Measurements from ENCODE around the gene FAM241A.

DNA sequence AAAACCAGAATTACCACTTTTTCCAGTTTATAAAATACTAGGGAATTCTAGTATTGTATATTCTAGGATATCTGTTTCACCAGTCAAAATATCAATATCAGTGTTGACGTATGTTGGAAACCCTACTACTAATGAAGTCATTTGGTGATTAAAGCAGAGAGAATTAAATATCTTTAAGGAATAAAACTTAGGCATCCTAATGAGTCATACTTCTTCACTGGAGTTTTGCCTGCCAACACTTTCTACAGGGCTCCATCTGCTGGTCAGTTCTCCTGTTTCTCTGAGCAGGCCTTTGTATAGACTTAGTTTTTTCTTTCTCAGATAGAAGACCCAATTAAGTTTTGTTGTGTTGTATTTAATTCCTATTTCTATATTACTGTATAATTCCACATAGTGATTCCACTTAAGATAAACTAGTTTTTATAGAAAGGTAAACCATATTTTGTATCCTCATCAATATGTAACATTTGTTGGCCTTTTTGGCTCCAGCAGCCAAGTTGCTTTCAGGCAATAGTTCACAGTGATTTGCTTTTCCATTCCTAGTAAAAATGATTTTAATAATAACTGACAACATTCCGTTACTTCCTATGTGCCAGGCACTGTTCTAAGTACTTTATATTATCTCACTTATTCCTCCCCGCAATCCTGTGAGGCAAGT lies 89.8 kb downstream of the FAM241A start:
- TF ChIP-seq, protein P1, sequence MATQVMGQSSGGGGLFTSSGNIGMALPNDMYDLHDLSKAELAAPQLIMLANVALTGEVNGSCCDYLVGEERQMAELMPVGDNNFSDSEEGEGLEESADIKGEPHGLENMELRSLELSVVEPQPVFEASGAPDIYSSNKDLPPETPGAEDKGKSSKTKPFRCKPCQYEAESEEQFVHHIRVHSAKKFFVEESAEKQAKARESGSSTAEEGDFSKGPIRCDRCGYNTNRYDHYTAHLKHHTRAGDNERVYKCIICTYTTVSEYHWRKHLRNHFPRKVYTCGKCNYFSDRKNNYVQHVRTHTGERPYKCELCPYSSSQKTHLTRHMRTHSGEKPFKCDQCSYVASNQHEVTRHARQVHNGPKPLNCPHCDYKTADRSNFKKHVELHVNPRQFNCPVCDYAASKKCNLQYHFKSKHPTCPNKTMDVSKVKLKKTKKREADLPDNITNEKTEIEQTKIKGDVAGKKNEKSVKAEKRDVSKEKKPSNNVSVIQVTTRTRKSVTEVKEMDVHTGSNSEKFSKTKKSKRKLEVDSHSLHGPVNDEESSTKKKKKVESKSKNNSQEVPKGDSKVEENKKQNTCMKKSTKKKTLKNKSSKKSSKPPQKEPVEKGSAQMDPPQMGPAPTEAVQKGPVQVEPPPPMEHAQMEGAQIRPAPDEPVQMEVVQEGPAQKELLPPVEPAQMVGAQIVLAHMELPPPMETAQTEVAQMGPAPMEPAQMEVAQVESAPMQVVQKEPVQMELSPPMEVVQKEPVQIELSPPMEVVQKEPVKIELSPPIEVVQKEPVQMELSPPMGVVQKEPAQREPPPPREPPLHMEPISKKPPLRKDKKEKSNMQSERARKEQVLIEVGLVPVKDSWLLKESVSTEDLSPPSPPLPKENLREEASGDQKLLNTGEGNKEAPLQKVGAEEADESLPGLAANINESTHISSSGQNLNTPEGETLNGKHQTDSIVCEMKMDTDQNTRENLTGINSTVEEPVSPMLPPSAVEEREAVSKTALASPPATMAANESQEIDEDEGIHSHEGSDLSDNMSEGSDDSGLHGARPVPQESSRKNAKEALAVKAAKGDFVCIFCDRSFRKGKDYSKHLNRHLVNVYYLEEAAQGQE (IDR thresholded peaks at IDR 0.05; ENCODE audit: low read depth) = no peak
- no peak for TF ChIP-seq EGR1 (IDR thresholded peaks at IDR 0.05)
- TF ChIP-seq, protein P2, sequence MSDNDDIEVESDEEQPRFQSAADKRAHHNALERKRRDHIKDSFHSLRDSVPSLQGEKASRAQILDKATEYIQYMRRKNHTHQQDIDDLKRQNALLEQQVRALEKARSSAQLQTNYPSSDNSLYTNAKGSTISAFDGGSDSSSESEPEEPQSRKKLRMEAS (IDR thresholded peaks at IDR 0.05) = no peak

Data from Ishikawa (cell line).